Measurements from ENCODE around the gene UFL1.
"Not testable (repeated sequence)": the region's sequence is repeated elsewhere in the genome, so short reads cannot be mapped to it uniquely, and the experiment has no call there.

UFL1 gene

GRCh38 chr6:96521644-96522464 is at the start of gene UFL1:
Gene UFL1, plus strand, starts transcription at chr6:96521806. Its CDS starts 68 bp downstream, at chr6:96521874.
- peak within 1 kb of the TSS; percentile 93 for H3K4me3 ChIP-seq (ENCODE audit: low read depth, low read length)
- no peaks in the 10 kb centered on the region for H3K9me3 ChIP-seq (ENCODE audit: control insufficient read depth, insufficient read depth, low read length)
- H3K27me3 ChIP-seq (ENCODE audit: control insufficient read depth, insufficient read depth, low read length): no peaks in the 10 kb centered on the region
- peaks cover 31% of the 10 kb centered on the region for H3K36me3 ChIP-seq (ENCODE audit: control insufficient read depth, insufficient read depth, low read length)
- peak within 1 kb of the TSS; percentile 98 for H3K27ac ChIP-seq (ENCODE audit: low read depth, low read length)
- peak within 1 kb of the TSS; percentile 96 for H3K9ac ChIP-seq (ENCODE audit: low read depth, low read length)
- H3K4me1 ChIP-seq (ENCODE audit: control insufficient read depth, insufficient read depth, low read length): peaks cover 34% of the 10 kb centered on the region

GRCh38 chr6:96472291-96472690 is 49.3 kb upstream of the UFL1 start:
- not testable (repeated sequence) for H3K4me3 ChIP-seq (ENCODE audit: low read depth, low read length); H3K27me3 ChIP-seq (ENCODE audit: control insufficient read depth, insufficient read depth, low read length); H3K9me3 ChIP-seq (ENCODE audit: control insufficient read depth, insufficient read depth, low read length); H3K9ac ChIP-seq (ENCODE audit: low read depth, low read length); H3K27ac ChIP-seq (ENCODE audit: low read depth, low read length); H3K36me3 ChIP-seq (ENCODE audit: control insufficient read depth, insufficient read depth, low read length); H3K4me1 ChIP-seq (ENCODE audit: control insufficient read depth, insufficient read depth, low read length)

- H3K27ac ChIP-seq (ENCODE audit: low read depth, low read length): no peak overlapping the region
- no peaks in the 10 kb centered on the region for H3K4me1 ChIP-seq (ENCODE audit: control insufficient read depth, insufficient read depth, low read length)
- no peaks in the 10 kb centered on the region for H3K9me3 ChIP-seq (ENCODE audit: control insufficient read depth, insufficient read depth, low read length)
- H3K27me3 ChIP-seq (ENCODE audit: control insufficient read depth, insufficient read depth, low read length): no peaks in the 10 kb centered on the region
- no peak overlapping the region for H3K4me3 ChIP-seq (ENCODE audit: low read depth, low read length)
- H3K9ac ChIP-seq (ENCODE audit: low read depth, low read length): no peak overlapping the region
- H3K36me3 ChIP-seq (ENCODE audit: control insufficient read depth, insufficient read depth, low read length): no peaks in the 10 kb centered on the region
These were observed 42.9 kb upstream of the UFL1 start for GRCh38 chr6:96478695-96479094.

GRCh38 chr6:96491926-96492325 is 29.7 kb upstream of the UFL1 start:
- Histone ChIP-seq H3K27ac (ENCODE audit: low read depth, low read length) (no peak overlapping the region), H3K4me1 (ENCODE audit: control insufficient read depth, insufficient read depth, low read length) (no peaks in the 10 kb centered on the region), H3K4me3 (ENCODE audit: low read depth, low read length) (no peak overlapping the region), H3K9me3 (ENCODE audit: control insufficient read depth, insufficient read depth, low read length) (peaks cover 10% of the 10 kb centered on the region), H3K27me3 (ENCODE audit: control insufficient read depth, insufficient read depth, low read length) (no peaks in the 10 kb centered on the region), H3K36me3 (ENCODE audit: control insufficient read depth, insufficient read depth, low read length) (no peaks in the 10 kb centered on the region), H3K9ac (ENCODE audit: low read depth, low read length) (no peak overlapping the region)

GRCh38 chr6:96499781-96500180 is 21.8 kb upstream of the UFL1 start:
- H3K9me3 ChIP-seq (ENCODE audit: control insufficient read depth, insufficient read depth, low read length): peaks cover 15% of the 10 kb centered on the region
- no peak overlapping the region for H3K27ac ChIP-seq (ENCODE audit: low read depth, low read length)
- no peaks in the 10 kb centered on the region for H3K36me3 ChIP-seq (ENCODE audit: control insufficient read depth, insufficient read depth, low read length)
- H3K4me1 ChIP-seq (ENCODE audit: control insufficient read depth, insufficient read depth, low read length): no peaks in the 10 kb centered on the region
- no peak overlapping the region for H3K4me3 ChIP-seq (ENCODE audit: low read depth, low read length)
- no peak overlapping the region for H3K9ac ChIP-seq (ENCODE audit: low read depth, low read length)
- no peaks in the 10 kb centered on the region for H3K27me3 ChIP-seq (ENCODE audit: control insufficient read depth, insufficient read depth, low read length)

GRCh38 chr6:96502915-96503314 is 18.7 kb upstream of the UFL1 start:
- Histone ChIP-seq H3K36me3 (ENCODE audit: control insufficient read depth, insufficient read depth, low read length) (no peaks in the 10 kb centered on the region), H3K27ac (ENCODE audit: low read depth, low read length) (no peak overlapping the region), H3K4me1 (ENCODE audit: control insufficient read depth, insufficient read depth, low read length) (no peaks in the 10 kb centered on the region), H3K9ac (ENCODE audit: low read depth, low read length) (no peak overlapping the region), H3K9me3 (ENCODE audit: control insufficient read depth, insufficient read depth, low read length) (peaks cover 15% of the 10 kb centered on the region), H3K4me3 (ENCODE audit: low read depth, low read length) (no peak overlapping the region), H3K27me3 (ENCODE audit: control insufficient read depth, insufficient read depth, low read length) (no peaks in the 10 kb centered on the region)

GRCh38 chr6:96505363-96505762 is 16.2 kb upstream of the UFL1 start:
- H3K27ac ChIP-seq (ENCODE audit: low read depth, low read length): no peak overlapping the region
- no peak overlapping the region for H3K9ac ChIP-seq (ENCODE audit: low read depth, low read length)
- H3K4me1 ChIP-seq (ENCODE audit: control insufficient read depth, insufficient read depth, low read length): no peaks in the 10 kb centered on the region
- peaks cover 16% of the 10 kb centered on the region for H3K9me3 ChIP-seq (ENCODE audit: control insufficient read depth, insufficient read depth, low read length)
- no peak overlapping the region for H3K4me3 ChIP-seq (ENCODE audit: low read depth, low read length)
- no peaks in the 10 kb centered on the region for H3K27me3 ChIP-seq (ENCODE audit: control insufficient read depth, insufficient read depth, low read length)
- no peaks in the 10 kb centered on the region for H3K36me3 ChIP-seq (ENCODE audit: control insufficient read depth, insufficient read depth, low read length)

GRCh38 chr6:96509281-96509680 is 12.3 kb upstream of the UFL1 start:
- no peaks in the 10 kb centered on the region for H3K4me1 ChIP-seq (ENCODE audit: control insufficient read depth, insufficient read depth, low read length)

GRCh38 chr6:96520171-96521115 is 1.2 kb upstream of the UFL1 start:
- peak overlapping the region; percentile 98 for H3K27ac ChIP-seq (ENCODE audit: low read depth, low read length)
- peak overlapping the region; percentile 96 for H3K9ac ChIP-seq (ENCODE audit: low read depth, low read length)
- H3K27me3 ChIP-seq (ENCODE audit: control insufficient read depth, insufficient read depth, low read length): no peaks in the 10 kb centered on the region
- H3K36me3 ChIP-seq (ENCODE audit: control insufficient read depth, insufficient read depth, low read length): peaks cover 17% of the 10 kb centered on the region
- H3K4me1 ChIP-seq (ENCODE audit: control insufficient read depth, insufficient read depth, low read length): peaks cover 34% of the 10 kb centered on the region
- H3K9me3 ChIP-seq (ENCODE audit: control insufficient read depth, insufficient read depth, low read length): no peaks in the 10 kb centered on the region
- peak overlapping the region; percentile 93 for H3K4me3 ChIP-seq (ENCODE audit: low read depth, low read length)

More at GRCh38 chr6:96509281-96509680, 12.3 kb upstream of the UFL1 start:
- H3K4me3 ChIP-seq (ENCODE audit: low read depth, low read length): no peak overlapping the region
- H3K9me3 ChIP-seq (ENCODE audit: control insufficient read depth, insufficient read depth, low read length): peaks cover 7% of the 10 kb centered on the region; the same call in 1 of the 2 replicates
- H3K27me3 ChIP-seq (ENCODE audit: control insufficient read depth, insufficient read depth, low read length): no peaks in the 10 kb centered on the region
- H3K27ac ChIP-seq (ENCODE audit: low read depth, low read length): no peak overlapping the region
- no peak overlapping the region for H3K9ac ChIP-seq (ENCODE audit: low read depth, low read length)
- no peaks in the 10 kb centered on the region for H3K36me3 ChIP-seq (ENCODE audit: control insufficient read depth, insufficient read depth, low read length)

- Histone ChIP-seq H3K27ac (ENCODE audit: low read depth, low read length) (peak overlapping the region; percentile 98), H3K27me3 (ENCODE audit: control insufficient read depth, insufficient read depth, low read length) (no peaks in the 10 kb centered on the region), H3K36me3 (ENCODE audit: control insufficient read depth, insufficient read depth, low read length) (peaks cover 25% of the 10 kb centered on the region)
These were observed 331 bp upstream of the UFL1 start for GRCh38 chr6:96521306-96521643.

More at GRCh38 chr6:96521306-96521643, 331 bp upstream of the UFL1 start:
- H3K9ac ChIP-seq (ENCODE audit: low read depth, low read length): peak overlapping the region; percentile 96
- H3K9me3 ChIP-seq (ENCODE audit: control insufficient read depth, insufficient read depth, low read length): no peaks in the 10 kb centered on the region
- peaks cover 34% of the 10 kb centered on the region for H3K4me1 ChIP-seq (ENCODE audit: control insufficient read depth, insufficient read depth, low read length)
- peak overlapping the region; percentile 93 for H3K4me3 ChIP-seq (ENCODE audit: low read depth, low read length)
